Stimulated activated CD4-positive, alpha-beta T cell treated with anti-CD3 and anti-CD28 coated beads, Interleukin-1b, Interleukin-23, amount 100 ng/mL, for 1 hour (primary cell): ENCODE results near the gene VARS2.
"Not testable (repeated sequence)": the region's sequence is repeated elsewhere in the genome, so short reads cannot be mapped to it uniquely, and the experiment has no call there.

Experiments
- DNase-seq, 2 donors: peaks; one replicate each; pipeline ENCODE4 v3.0.0-alpha.2; 2020; ENCODE audit warnings: low read depth in 2 of 2

Gene VARS2

DNA sequence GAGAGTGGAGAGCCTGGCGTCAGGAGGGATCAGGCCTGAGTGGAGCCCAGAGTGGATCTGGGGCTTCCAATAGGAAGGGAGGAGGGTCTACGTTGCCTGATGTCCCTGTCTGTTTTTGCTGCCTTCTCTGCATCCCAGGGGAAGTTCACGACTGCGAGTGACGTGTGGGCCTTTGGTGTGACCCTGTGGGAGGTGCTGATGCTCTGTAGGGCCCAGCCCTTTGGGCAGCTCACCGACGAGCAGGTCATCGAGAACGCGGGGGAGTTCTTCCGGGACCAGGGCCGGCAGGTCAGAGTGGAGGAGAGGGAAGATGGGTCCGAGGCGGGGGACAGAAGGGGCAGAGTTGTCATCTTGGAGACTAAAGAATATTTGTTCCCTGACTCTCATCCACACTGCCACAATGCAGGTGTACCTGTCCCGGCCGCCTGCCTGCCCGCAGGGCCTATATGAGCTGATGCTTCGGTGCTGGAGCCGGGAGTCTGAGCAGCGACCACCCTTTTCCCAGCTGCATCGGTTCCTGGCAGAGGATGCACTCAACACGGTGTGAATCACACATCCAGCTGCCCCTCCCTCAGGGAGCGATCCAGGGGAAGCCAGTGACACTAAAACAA lies 15.2 kb upstream of the VARS2 start:
- DNase-seq: no peak

- no peak for DNase-seq
Measured at GRCh38 chr6:30900863-30901417, 13.1 kb upstream of the VARS2 start.

DNA sequence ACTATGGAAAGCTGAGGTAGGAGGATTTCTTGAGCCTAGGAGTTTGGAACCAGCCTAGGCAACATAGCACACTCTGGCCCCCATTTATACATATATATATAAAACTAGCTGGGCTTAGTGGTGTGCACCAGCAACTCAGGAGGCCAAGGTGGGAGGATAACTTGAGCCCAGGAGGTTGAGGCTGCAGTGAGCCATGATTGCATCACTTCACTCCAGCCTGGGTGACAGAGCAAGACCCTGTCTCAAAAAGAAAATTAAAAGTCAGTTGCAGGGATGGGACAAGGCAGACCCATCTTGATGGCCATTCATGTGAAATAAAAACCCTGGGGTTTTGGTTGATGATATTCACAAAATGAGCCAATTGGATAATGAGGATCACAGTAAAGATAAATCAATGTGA lies 12.6 kb upstream of the VARS2 start:
- DNase-seq: no peak

GRCh38 chr6:30902196-30902595 lies 11.8 kb upstream of the VARS2 start:
- not testable (repeated sequence) for DNase-seq

DNA sequence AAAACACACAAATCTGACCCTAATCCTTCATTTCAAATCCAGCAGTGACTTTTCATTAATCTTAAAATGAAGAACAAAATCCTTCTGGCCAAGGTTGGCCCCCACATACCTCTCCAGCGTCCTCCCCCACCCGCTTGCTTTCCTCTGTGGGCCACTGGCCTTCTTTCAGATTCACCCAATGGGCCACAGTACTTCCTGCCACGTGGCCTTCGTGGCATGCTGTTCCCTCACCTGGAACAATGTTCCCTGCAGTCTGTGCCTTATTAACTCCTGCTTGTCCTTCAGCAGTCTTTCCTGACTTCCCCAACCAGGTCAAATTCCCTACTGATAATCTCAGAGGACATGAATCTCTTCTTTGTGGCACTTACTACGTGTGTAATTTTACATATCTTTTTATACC lies 11.3 kb upstream of the VARS2 start:
- no peak for DNase-seq

DNA sequence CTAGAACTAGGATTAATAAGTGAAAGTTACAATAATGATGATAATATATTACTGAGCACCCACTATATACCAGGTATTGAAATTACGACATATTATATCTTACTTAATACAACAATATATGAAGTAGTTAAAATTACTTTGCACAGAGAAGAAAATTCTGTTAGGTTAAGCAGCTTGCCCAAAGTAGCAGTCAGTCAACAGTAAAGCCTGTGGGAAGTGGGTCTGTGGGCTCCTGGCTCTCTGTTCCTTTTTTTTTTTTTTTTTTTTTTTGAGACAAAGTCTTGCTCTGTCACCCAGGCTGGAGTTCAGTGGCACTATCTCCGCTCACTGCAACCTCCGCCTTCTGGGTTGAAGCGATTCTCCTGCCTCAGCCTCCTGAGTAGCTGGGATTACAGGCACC lies 10.8 kb upstream of the VARS2 start:
- no peak for DNase-seq

- not testable (repeated sequence) for DNase-seq
Measured at GRCh38 chr6:30907290-30907757, 6.7 kb upstream of the VARS2 start.

GRCh38 chr6:30907758-30908591 lies 6.1 kb upstream of the VARS2 start, which contains the start of gene GTF2H4:
TSS of gene GTF2H4 (plus strand) at chr6:30908207.
- DNase-seq: peak; percentile 83 to 88

GRCh38 chr6:30908700-30909099 lies 5.3 kb upstream of the VARS2 start:
- DNase-seq: no peak

- not testable (repeated sequence) for DNase-seq
Measured at GRCh38 chr6:30910473-30910872, 3.6 kb upstream of the VARS2 start.

- no peak for DNase-seq
Measured at GRCh38 chr6:30912746-30913520, 1.1 kb upstream of the VARS2 start.

- no peak for DNase-seq
Measured at GRCh38 chr6:30913721-30914075, 340 bp upstream of the VARS2 start.

- no peak for DNase-seq
Measured at GRCh38 chr6:30914854-30915590, 984 bp downstream of the VARS2 start.

DNA sequence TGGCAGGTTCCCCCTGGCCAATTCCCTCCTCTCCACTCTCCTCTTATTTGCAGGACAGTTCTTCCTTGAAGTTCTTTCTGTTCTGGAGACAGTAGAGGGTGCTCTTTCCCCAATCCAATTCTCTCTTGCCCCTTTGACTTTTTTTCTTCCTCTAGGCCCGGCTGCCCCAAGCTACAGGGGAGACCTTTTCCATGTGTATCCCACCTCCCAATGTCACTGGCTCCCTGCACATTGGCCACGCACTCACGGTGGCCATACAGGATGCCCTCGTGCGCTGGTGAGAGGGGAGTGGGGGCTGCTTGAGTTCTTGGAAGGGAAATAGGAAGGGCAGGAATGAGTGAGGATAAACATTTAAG lies 1.5 kb downstream of the VARS2 start:
- DNase-seq: no peak

DNA sequence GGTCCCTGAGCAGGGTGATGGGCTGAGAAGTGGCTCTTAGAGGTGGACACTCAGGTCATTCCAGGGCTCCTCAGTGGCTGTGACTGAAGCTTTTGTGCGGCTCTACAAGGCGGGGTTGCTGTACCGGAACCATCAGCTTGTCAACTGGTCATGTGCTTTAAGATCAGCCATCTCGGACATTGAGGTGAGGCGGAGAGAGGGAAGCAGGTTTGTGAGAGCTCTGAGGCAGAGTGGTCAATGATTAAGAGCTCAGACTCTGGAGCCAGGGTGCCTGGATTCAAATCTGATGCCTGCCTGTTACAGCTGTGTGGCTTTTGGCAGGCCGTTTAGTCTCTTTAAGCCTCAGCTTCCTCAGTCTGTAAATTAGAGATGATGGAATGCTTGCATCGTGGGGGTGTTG lies 3.0 kb downstream of the VARS2 start:
- no peak for DNase-seq

DNA sequence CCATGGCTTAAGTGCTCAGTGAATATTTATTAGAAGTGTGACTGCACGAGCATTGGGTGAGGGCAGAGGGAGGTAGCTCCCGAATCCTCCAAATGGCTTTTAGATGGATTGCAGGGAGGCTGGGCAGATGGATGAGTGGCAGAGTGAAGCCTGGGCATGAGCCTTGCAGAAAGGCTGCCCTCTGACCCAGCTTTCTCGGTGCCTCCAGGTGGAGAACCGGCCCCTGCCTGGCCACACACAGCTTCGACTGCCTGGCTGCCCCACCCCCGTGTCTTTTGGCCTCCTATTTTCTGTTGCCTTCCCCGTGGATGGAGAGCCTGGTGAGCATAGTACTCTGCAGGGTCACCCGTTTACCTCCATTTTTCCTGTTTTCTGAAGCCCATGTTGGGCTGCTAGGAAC lies 3.4 kb downstream of the VARS2 start:
- no peak for DNase-seq

DNA sequence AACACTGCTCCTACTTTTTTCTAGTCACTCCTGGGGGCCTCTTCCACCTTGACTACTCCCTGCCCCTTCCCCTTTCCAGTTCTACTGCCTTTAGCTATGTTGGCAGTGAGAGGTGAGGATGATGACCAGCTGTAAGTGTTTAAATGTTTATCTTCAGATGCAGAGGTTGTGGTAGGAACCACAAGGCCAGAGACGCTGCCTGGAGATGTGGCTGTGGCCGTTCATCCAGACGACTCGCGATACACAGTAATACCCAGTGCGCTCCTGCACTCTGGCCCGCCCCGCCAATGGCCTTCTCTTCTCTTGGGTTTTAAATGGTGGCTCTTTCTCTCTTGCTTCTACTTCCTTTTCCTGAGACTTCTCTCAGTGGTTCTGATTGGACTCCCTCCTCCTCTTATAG lies 4.6 kb downstream of the VARS2 start:
- DNase-seq: no peak

GRCh38 chr6:30922447-30922852 lies 8.4 kb downstream of the VARS2 start:
- no peak for DNase-seq

- DNase-seq: not testable (repeated sequence)
Measured at GRCh38 chr6:30924040-30924627, 10.1 kb downstream of the VARS2 start.

GRCh38 chr6:30926644-30927043 lies 12.6 kb downstream of the VARS2 start:
- DNase-seq: no peak

DNA sequence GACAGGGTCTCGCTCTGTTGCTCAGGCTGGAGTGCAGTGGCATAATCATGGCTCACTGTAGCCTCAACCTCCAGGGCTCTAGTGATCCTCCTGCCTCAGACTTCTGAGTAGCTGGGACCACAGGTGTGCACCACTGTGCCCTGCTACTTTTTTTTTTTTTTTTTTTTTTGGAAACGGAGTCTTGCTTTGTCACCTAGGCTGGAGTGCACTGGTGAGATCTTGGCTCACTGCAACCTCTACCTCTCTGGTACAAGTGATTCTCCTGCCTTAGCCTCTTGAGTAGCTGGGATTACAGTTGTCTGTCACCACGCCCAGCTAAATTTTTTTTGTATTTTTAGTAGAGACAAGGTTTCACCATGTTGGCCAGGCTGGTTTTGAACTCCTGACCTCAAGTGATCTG lies 13.0 kb downstream of the VARS2 start:
- DNase-seq: not testable (repeated sequence)
